Measurements from ENCODE around the gene SLC39A11.

The SLC39A11 gene

DNA sequence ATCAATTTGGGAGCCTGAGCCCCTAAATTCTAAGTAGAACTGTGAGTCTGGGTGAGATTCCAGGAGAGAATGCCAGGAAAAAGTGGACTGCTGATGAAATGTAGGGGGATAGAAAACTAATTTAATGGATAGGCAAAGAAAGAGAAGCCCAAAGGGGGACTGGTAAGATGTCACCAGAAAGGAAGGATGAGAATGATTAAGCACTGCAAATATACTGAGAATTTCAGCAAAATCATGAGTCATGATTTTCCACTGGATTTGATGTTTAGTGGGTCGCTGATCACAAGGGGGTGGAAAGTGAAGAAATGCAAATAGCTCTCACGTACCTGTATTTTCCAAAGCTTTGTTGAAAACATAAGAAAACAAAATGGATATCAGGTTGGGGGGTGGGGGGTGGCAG, 201.8 kb downstream of the SLC39A11 start:
- TF ChIP-seq, protein P1, sequence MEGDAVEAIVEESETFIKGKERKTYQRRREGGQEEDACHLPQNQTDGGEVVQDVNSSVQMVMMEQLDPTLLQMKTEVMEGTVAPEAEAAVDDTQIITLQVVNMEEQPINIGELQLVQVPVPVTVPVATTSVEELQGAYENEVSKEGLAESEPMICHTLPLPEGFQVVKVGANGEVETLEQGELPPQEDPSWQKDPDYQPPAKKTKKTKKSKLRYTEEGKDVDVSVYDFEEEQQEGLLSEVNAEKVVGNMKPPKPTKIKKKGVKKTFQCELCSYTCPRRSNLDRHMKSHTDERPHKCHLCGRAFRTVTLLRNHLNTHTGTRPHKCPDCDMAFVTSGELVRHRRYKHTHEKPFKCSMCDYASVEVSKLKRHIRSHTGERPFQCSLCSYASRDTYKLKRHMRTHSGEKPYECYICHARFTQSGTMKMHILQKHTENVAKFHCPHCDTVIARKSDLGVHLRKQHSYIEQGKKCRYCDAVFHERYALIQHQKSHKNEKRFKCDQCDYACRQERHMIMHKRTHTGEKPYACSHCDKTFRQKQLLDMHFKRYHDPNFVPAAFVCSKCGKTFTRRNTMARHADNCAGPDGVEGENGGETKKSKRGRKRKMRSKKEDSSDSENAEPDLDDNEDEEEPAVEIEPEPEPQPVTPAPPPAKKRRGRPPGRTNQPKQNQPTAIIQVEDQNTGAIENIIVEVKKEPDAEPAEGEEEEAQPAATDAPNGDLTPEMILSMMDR (IDR thresholded peaks at IDR 0.05; ENCODE audit: low read depth, low read length, missing control alignments) = no peak
- H3K27me3 ChIP-seq (replicated peaks) = no peaks in the 10 kb centered on the region

DNA sequence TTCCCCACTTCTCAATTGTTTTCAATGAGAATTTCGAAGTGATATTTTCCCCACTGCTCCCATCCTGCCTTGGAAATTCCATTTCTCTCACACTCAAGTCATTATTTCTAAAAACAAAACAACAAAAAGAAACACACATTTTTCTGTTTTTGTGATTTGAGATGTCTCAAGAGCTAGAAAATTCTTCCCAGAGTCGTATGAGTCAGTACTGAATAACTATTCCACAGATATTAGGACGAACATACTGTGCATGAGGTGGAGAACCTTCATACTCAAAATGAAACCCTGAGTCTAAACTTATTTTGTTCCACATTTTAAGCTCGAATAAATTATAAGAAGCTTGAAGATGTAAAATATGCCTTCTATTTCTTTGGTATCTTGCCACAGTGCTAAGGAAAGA, 204.6 kb downstream of the SLC39A11 start:
- TF ChIP-seq, protein P1 (IDR thresholded peaks at IDR 0.05; ENCODE audit: low read depth, low read length, missing control alignments) = no peak
- in situ Hi-C loops (cut with HindIII; ENCODE audit: low pct_ligation_motif_present, low sequenced_read_pairs) = no loop called here
- Histone ChIP-seq H3K36me3 (replicated peaks) (no peaks in the 10 kb centered on the region), H3K4me3 (ENCODE audit: low read depth, low read length) (no peak overlapping the region), H3K27ac (no peak overlapping the region), H3K27me3 (replicated peaks) (no peaks in the 10 kb centered on the region)
- DNase-seq = no peak

More for the DNA sequence above, 201.8 kb downstream of the SLC39A11 start:
- H3K36me3 ChIP-seq (replicated peaks) = no peaks in the 10 kb centered on the region
- in situ Hi-C loops (cut with HindIII; ENCODE audit: low pct_ligation_motif_present, low sequenced_read_pairs) = no loop called here
- no peak for DNase-seq
- no peak overlapping the region for H3K27ac ChIP-seq
- H3K4me3 ChIP-seq (ENCODE audit: low read depth, low read length) = no peak overlapping the region

DNA sequence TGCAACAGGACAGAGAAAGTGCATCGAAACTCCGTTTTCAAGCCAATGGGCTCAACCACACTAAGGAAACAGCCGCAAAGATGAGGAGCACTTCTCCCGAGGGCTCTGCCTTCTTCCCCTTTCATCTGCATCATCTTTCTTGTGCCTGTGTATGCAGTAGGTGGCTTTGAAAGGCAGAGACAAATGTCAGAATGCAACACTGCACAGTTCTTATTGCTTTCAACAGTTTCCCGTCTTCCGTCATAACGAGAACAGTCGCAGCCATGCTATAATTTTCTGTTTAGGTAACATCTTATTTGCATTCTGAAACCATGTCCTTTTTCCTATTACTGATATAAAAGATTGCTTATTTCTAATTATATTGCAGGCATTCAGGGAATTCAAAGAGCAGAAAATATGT, 205.2 kb downstream of the SLC39A11 start:
- Histone ChIP-seq H3K4me3 (ENCODE audit: low read depth, low read length) (no peak overlapping the region), H3K36me3 (replicated peaks) (no peaks in the 10 kb centered on the region), H3K27ac (no peak overlapping the region), H3K27me3 (replicated peaks) (no peaks in the 10 kb centered on the region)
- TF ChIP-seq, protein P1 (IDR thresholded peaks at IDR 0.05; ENCODE audit: low read depth, low read length, missing control alignments) = no peak
- no peak for DNase-seq
- in situ Hi-C loops (cut with HindIII; ENCODE audit: low pct_ligation_motif_present, low sequenced_read_pairs) = no loop called here

DNA sequence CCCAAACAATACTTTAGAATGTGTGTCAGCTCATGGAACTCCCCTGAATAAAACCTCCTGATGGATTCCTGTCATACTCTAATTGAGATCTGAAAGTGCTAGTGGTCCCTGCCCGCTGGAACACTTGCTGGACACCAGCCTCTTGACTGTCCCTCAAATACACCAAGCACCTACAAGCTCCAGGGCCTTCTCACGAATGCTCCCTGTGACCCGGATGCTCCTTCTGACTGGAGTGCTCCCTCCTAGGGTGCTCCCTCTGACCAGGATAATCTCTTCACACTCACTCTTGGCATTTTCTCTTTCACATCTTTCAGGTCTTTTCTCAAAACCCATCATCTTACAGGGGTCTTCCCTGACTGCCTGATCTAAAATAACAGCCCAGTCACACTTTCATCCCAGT, 205.9 kb downstream of the SLC39A11 start:
- no peaks in the 10 kb centered on the region for H3K27me3 ChIP-seq (replicated peaks)
- DNase-seq = no peak
- TF ChIP-seq, protein P1 (IDR thresholded peaks at IDR 0.05; ENCODE audit: low read depth, low read length, missing control alignments) = no peak
- H3K4me3 ChIP-seq (ENCODE audit: low read depth, low read length) = no peak overlapping the region
- H3K27ac ChIP-seq = no peak overlapping the region
- in situ Hi-C loops (cut with HindIII; ENCODE audit: low pct_ligation_motif_present, low sequenced_read_pairs) = no loop called here
- no peaks in the 10 kb centered on the region for H3K36me3 ChIP-seq (replicated peaks)

DNA sequence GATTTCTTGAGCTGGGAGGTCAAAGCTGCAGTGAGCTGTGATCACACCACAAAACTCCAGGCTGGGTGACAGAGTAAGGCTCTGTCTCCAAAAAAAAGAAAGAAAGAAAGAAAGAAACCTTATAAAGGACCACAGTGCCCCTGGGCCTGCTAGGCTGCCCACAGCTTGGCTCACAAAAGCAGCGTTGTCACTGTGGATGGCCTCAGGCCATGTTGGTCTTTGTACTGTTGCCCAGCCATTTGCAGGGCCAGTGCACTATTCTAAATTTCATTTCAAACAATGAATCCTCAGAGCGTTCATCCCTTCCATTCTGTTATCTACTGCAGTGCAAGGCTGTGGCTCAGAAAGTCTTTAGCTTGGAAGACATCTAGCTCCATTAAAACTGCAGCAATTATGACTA, 208.4 kb downstream of the SLC39A11 start:
- DNase-seq = no peak
- in situ Hi-C loops (cut with HindIII; ENCODE audit: low pct_ligation_motif_present, low sequenced_read_pairs) = no loop called here
- TF ChIP-seq, protein P1 (IDR thresholded peaks at IDR 0.05; ENCODE audit: low read depth, low read length, missing control alignments) = no peak
- no peaks in the 10 kb centered on the region for H3K27me3 ChIP-seq (replicated peaks)
- H3K4me3 ChIP-seq (ENCODE audit: low read depth, low read length) = no peak overlapping the region
- no peaks in the 10 kb centered on the region for H3K36me3 ChIP-seq (replicated peaks)
- H3K27ac ChIP-seq = no peak overlapping the region

DNA sequence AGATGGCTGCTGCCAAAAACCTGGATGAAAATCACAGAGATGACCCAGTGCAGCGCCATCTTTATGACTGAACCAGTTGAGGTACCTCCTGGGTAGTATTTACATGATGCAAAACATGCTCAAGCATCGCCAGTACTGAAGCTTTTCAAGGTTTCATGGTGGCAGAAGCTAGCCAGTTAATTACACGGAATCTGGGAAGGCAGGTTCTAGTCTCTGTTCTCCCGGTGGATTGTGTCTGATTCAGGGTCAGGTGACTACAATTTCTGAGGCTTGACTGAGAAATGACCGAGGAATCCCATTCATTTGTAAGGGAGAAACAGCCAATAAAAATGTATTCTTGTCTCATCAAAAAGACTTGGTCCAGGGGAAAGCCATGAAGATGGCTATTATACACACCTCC, 209.1 kb downstream of the SLC39A11 start:
- in situ Hi-C loops (cut with HindIII; ENCODE audit: low pct_ligation_motif_present, low sequenced_read_pairs) = no loop called here
- Histone ChIP-seq H3K36me3 (replicated peaks) (no peaks in the 10 kb centered on the region), H3K27me3 (replicated peaks) (no peaks in the 10 kb centered on the region), H3K4me3 (ENCODE audit: low read depth, low read length) (no peak overlapping the region), H3K27ac (no peak overlapping the region)
- TF ChIP-seq, protein P1 (IDR thresholded peaks at IDR 0.05; ENCODE audit: low read depth, low read length, missing control alignments) = no peak
- DNase-seq = no peak
